Measurements from ENCODE around the gene TMEM161A. TPM values are rescaled to one million over a fixed set of nuclear protein-coding genes. Genes with fewer than 3 reads are reported as not detected.
"Not testable (repeated sequence)": the region's sequence is repeated elsewhere in the genome, so short reads cannot be mapped to it uniquely, and the experiment has no call there.

Gene TMEM161A
- total RNA-seq, 1 donor from 2014 or later = 12.2 TPM

DNA sequence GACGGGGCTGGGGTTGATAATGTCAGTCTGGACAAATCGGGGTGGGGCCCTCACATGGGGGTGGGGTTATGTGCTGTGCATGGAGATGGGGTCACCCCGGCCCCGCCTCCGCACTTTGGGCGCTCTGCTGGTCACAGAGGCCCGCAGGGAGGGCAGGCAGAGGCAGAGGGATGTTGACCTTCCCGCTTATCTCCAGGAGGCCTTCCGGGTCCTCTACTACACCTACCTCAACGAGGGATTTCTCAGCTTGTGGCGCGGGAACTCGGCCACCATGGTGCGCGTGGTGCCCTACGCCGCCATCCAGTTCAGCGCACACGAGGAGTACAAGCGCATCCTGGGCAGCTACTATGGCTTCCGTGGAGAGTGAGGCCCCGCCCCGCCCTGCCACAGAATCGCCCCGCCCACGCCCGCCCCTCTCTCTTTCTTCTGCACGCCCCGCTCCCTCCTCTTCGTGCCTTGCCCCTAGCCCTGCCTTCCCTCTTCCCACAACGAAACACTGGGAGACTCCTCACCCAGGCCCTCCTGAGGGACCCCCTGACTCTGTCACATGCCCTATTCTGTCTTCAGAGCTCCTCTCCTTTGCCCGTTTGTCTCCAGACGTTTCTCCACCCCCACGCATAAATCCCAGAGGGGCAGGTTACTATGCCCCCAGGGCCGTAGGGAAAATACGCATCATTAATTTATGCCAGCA lies 32.8 kb downstream of the TMEM161A start:
- no peak for DNase-seq (ENCODE audit: low spot score)
- intact Hi-C loops (cut with DNase I) = no loop called here

- DNase-seq (ENCODE audit: low spot score) = no peak
- intact Hi-C loops (cut with DNase I) = no loop called here
Observed at GRCh38 chr19:19103167-19103566, 35.1 kb downstream of the TMEM161A start.

GRCh38 chr19:19102566-19102965 lies 35.7 kb downstream of the TMEM161A start:
- intact Hi-C loops (cut with DNase I) = not testable (repeated sequence)

GRCh38 chr19:19101540-19101939 lies 36.7 kb downstream of the TMEM161A start:
- intact Hi-C loops (cut with DNase I) = no loop called here

More at GRCh38 chr19:19102566-19102965, 35.7 kb downstream of the TMEM161A start:
- DNase-seq (ENCODE audit: low spot score) = not testable (repeated sequence)

DNA sequence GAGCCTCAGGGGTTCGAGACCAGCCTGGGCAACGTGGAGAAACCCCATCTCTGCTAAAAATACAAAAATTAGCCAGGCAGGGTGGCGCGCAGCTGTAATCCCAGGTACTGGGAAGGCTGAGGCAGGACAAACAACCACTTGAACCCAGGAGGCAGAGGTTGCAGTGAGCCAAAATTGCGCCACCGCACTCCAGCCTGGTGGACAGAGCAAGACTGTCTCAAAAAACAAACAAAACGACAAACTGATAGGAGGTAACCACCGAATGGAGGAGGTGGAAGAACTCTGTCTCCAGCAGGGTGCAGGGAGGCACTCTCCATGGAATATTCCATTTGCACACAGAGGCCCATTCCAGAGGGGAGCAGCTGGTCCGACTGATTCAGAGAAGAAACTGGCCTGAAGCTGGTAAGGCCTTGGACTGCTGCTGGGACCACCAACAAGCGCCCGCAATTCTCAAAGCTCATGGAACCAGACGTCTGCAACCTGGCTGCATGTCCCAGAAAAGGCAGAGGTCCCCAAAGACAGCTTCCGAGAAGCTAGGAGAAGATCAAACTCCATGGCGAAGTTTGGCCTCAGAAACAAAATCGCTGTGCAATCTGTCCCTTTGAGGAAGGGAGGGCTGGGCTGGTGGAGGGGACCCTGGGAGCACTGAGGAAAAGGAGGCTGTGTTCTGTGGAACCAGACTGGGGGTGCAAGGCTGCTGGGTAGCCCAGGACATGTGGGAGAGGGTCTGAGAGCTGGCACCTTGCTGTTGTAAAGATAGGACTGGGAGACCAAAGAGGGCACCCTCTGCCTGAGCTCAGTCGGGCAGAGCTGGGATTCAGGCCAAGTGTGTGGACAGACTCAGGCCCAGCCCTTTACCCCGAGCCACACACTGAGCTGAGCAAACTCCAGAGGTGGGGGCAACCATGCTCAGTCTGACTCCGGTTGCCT lies 39.3 kb downstream of the TMEM161A start:
- no peak for DNase-seq (ENCODE audit: low spot score)
- intact Hi-C loops (cut with DNase I) = no loop called here

More at GRCh38 chr19:19101540-19101939, 36.7 kb downstream of the TMEM161A start:
- no peak for DNase-seq (ENCODE audit: low spot score)

DNA sequence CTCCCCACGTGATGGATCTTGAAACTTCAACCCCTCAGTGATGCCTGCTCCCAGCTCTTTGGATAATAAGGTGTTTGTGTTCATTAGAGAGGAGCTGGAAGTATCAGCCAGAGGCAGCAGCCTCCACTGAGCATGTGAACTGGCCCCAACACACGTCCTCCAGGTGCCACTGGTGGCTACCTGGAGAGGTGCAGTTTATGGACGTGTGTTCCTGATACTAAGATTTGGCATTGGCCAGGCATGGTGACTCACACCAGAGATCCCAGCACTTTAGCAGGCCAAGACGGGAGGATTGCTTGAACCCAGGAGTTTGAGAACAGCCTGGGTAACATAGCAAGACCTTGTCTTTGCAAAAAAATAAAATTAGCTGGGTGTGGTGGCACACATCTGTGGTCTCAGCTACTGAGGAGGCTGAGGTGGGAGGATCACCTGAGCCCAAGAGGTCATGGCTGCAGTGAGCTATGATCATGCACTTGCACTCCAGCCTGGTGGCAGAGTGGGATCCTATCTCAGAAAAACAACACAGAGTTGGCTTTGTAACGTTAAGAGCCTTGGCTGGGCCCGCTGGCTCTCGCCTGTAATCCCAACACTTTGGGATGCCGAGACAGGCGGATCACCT lies 40.1 kb downstream of the TMEM161A start:
- intact Hi-C loops (cut with DNase I) = no loop called here
- no peak for DNase-seq (ENCODE audit: low spot score)

GRCh38 chr19:19096641-19097627 lies 41.3 kb downstream of the TMEM161A start:
- no peak for DNase-seq (ENCODE audit: low spot score)
- intact Hi-C loops (cut with DNase I) = no loop called here

DNA sequence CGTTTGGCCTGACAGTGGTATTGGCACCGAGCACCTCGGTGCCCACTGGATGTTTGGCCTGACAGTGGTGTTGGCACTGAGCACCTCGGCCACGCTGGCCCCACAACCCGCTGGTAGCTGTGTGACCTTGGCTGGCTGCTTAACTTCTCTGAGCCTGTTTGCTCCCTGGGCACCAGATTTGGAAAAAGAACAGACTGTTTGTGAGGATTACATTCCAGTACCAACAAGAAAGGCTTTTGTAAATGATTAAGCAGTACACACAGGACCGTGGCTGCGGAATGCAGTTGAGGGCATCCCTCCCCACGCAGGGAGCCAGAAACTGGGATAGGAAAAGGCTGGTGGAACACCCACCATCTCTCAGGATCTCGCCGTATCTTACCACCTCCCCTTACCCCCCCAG lies 42.6 kb downstream of the TMEM161A start:
- no peak for DNase-seq (ENCODE audit: low spot score)
- intact Hi-C loops (cut with DNase I) = no loop called here

- intact Hi-C loops (cut with DNase I) = no loop called here
- DNase-seq (ENCODE audit: low spot score) = no peak
Observed at GRCh38 chr19:19094513-19094912, 43.8 kb downstream of the TMEM161A start.

DNA sequence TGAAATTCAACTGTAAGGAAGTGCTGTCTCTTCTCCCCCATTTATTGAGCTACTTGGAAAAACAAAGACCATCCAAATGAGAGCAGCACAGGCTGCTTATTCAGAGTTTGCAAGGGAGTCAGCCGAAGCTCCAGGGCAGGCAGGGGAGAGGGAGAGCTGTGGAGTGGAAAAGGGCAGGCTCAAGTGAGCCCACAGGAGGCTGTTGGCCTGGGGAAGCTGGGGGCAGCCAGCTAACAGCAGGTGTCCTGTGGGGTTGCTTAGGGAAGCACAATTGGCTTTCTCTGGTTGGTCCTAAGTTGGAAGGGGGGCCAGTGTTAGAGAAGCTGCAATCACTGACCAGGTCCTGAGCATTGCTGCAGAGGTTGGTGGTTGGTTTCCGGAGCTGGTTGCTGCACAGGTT lies 50.6 kb downstream of the TMEM161A start:
- no peak for DNase-seq (ENCODE audit: low spot score)

GRCh38 chr19:19083413-19084178 lies 54.7 kb downstream of the TMEM161A start:
- intact Hi-C loops (cut with DNase I) = no loop called here
- DNase-seq (ENCODE audit: low spot score) = no peak

More for the DNA sequence above, 50.6 kb downstream of the TMEM161A start:
- intact Hi-C loops (cut with DNase I) = no loop called here

DNA sequence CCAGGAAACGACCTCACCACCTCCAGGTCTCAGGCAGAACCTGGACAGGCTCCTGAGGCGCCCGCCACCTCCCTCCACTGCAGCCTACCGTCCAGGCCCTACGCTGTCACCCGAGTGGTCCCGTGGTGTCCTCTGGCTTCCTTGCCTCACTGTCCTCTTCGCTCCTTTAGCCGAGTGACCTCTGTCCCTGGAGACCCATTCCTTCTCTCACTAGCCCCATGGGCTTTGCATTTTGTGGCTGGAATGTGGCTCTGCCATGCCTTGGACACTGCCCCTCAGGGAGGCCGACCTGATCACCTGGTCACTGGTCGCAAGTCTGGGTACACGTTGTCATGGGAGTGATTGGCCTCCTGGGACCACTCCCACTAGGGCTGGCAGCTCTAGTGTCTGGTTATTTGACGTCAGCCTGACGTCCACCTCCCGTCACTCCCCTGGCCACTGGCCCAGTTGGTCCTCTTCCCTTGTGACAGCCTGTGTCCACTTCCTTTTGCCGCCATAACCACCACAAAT lies 56.6 kb downstream of the TMEM161A start:
- DNase-seq (ENCODE audit: low spot score) = no peak

GRCh38 chr19:19079571-19079970 lies 58.7 kb downstream of the TMEM161A start:
- no peak for DNase-seq (ENCODE audit: low spot score)
- intact Hi-C loops (cut with DNase I) = no loop called here

More for the DNA sequence above, 56.6 kb downstream of the TMEM161A start:
- intact Hi-C loops (cut with DNase I) = no loop called here

DNA sequence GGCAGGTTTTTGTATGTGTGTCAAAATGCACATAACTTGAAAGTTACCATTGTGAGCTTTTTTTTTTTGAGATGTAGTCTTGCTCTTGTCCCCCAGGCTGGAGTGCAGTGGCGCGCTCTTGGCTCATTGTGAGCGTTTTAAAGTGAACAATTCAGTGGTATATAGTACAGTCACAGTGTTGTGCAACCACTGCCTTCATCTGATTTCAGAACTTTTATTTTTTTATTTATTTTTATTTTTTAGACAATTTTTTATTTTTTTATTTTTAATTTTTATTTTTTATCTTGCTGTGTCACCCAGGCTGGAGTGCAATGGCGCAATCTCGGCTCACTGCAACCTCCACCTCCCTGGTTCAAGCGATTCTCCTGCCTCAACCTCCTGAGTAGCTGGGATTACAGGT lies 59.5 kb downstream of the TMEM161A start:
- DNase-seq (ENCODE audit: low spot score) = no peak
- intact Hi-C loops (cut with DNase I) = no loop called here

DNA sequence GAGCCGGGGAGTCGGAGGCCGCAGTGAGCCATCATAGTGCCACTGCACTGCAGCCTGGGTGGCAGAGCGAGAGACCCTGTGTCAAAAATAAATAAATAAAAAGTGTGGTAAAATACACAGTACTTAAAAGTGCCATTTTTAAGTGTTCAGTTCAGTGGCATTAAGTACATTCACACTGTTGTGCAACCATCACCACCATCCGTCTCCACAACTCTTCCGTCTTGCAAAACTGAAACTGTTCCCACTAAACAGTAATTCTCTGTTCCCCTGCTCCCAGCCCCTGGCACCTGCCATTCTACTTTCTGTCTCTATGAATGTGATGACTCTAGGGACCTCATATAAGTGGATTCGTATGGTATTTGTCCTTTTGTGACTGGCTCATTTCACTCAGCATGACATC lies 61.2 kb downstream of the TMEM161A start:
- DNase-seq (ENCODE audit: low spot score) = no peak
- intact Hi-C loops (cut with DNase I) = no loop called here

DNA sequence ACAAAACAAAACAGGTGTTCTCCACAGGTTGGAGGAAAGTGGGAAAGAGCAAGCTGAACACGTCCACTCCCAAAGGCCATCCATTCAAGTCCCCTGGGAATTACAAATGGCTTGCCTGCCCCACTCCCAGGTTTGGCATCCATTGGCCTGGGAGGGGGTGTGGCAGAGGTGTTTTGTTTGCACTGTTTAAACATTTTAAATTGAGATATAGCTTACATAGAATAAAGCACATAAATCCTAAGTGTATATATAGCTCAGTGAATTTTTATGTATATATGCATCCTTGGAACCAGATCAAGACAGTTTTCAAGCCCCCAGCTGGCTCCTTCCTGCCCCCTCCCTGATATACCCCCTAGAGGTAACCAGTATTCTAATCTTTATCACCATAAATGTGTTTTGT lies 61.8 kb downstream of the TMEM161A start:
- DNase-seq (ENCODE audit: low spot score) = no peak
- intact Hi-C loops (cut with DNase I) = no loop called here

DNA sequence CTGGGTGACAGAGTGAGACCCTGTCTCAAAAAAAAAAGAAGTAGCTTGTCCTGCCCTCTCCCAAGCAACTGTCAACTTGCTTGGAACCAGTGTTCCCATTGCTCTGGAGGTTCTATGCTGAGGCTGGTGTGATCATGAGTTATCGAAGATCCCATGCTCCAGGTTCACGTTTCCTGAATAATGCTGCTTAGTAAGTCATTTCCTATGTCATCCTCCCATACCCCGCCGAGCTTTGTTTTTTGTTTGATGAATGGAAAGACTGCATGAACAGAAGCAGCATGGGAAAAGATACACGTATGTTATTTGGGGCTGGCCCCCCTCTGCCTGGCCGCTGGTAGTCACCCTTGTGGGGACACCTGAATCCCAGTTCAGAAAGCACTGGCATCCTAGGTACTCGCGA lies 63.2 kb downstream of the TMEM161A start:
- no peak for DNase-seq (ENCODE audit: low spot score)
- intact Hi-C loops (cut with DNase I) = no loop called here

GRCh38 chr19:19074196-19074882 lies 63.9 kb downstream of the TMEM161A start:
- intact Hi-C loops (cut with DNase I) = no loop called here
- no peak for DNase-seq (ENCODE audit: low spot score)
